BLaER1 treated with 17β-estradiol and CSF1 and Interleukin-3, amounts not matched to agents 10 nM and 100 nM (cell line): ENCODE data around the gene YDJC.
A peak's percentile ranks its signal among the peaks of the same experiment; 100 is the strongest.
"Not testable (repeated sequence)": the region's sequence is repeated elsewhere in the genome, so short reads cannot be mapped to it uniquely, and the experiment has no call there.

Experiments
- H3K27ac ChIP-seq, 11 experiments: shearing (Covaris generic); formaldehyde crosslinking; 2 replicates each; pipeline ENCODE4 v1.8.1; 2022
- H3K27me3 ChIP-seq, 11 experiments: shearing (Covaris generic); formaldehyde crosslinking; 2 replicates each; pipeline ENCODE4 v1.8.1; 2022
- H3K36me3 ChIP-seq, 11 experiments: shearing (Covaris generic); formaldehyde crosslinking; 2 replicates each; pipeline ENCODE4 v1.8.1; 2022
- H3K4me1 ChIP-seq, 10 experiments: shearing (Covaris generic); formaldehyde crosslinking; 2 replicates each; pipeline ENCODE4 v1.8.1; 2022
- H3K4me2 ChIP-seq, 11 experiments: shearing (Covaris generic); formaldehyde crosslinking; 2 replicates each; pipeline ENCODE4 v1.8.1; 2022
- H3K4me3 ChIP-seq, 10 experiments: shearing (Covaris generic); formaldehyde crosslinking; 2 replicates each; pipeline ENCODE4 v1.8.1; 2022
- H3K9ac ChIP-seq, 11 experiments: shearing (Covaris generic); formaldehyde crosslinking; 2 replicates each; pipeline ENCODE4 v1.8.1; 2022
- H3K9me3 ChIP-seq, 11 experiments: shearing (Covaris generic); formaldehyde crosslinking; replicated peaks in 1 of 11; 2 replicates each; pipeline ENCODE4 v1.8.1; 2022
- H4K20me1 ChIP-seq, 11 experiments: shearing (Covaris generic); formaldehyde crosslinking; 2 replicates each; pipeline ENCODE4 v1.8.1; 2022
- Cebpa-rat ChIP-seq, 11 experiments: shearing (Covaris generic); IDR thresholded peaks; 2 replicates each; pipeline ENCODE4 v1.8.1; 2022

YDJC gene

DNA sequence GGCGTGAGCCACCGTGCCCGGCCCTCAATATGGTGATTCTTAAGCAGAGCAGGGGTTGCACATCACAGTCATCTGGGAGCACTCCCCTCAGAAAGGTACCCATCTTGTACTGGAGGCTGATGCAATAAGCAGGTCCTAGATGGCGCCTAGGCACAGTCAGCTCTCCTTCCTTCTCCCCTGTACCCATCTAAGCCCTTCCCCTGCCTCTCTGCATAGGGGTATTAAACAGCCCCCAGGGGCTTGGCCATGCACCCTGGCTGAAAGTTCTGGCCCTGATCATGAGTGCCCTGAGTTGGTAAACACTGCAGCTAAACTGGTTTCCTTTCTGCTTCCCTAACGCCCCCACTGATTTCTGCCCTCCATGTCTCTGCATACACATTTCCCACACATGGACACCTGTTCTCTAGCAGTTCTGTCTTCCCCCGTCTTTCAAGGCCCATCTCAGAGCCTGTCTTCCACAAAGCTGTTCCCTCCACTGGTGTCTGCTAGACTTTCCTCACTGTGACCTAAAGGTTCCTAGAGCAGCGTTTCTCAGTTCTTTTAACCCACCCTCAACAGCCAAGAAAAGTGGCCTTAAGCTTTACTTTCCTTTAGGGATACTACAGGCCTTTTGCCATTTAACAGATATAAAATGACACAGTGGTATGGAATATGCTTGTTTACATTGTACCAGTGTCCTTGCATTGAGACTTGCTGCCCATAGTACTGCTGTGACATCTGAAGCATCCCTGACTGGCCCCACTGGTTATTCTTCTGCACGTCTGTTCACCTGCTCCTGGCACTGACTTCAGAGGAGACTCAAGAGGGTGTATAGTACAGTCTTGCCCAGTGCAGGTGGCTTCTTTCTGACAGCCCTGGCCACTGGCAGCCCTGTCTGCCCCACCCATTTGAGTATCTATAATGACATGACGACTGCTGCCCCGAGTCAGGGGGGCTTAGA lies 46.8 kb downstream of the YDJC start:
- H3K27ac ChIP-seq: peak overlapping the region in 1 of 11 experiments; percentile 29; a peak in 1 of 22 replicates
- H3K27me3 ChIP-seq: no peaks in the 10 kb centered on the region
- TF ChIP-seq Cebpa-rat (IDR thresholded peaks at IDR 0.05): no peak
- peak overlapping the region in 3 of 11 experiments; percentile 2 to 13 (median 9); a peak in 2 of 22 replicates for H3K9ac ChIP-seq
- H4K20me1 ChIP-seq: peaks cover 100% of the 10 kb centered on the region in 11 experiments
- H3K4me1 ChIP-seq: peaks cover 59 to 74% (median 65%) of the 10 kb centered on the region in 10 experiments
- H3K36me3 ChIP-seq: peaks cover 14 to 92% (median 47%) of the 10 kb centered on the region in 11 experiments; a peak in 20 of 22 replicates
- H3K4me2 ChIP-seq: peak overlapping the region in 6 of 11 experiments; percentile 7 to 40 (median 23); a peak in 6 of 22 replicates
- H3K9me3 ChIP-seq: no peaks in the 10 kb centered on the region
- no peak overlapping the region for H3K4me3 ChIP-seq

- not testable (repeated sequence) for H3K27me3 ChIP-seq, H3K4me3 ChIP-seq, H3K9me3 ChIP-seq, H3K27ac ChIP-seq
- Histone ChIP-seq H3K4me1 (peaks cover 54 to 76% (median 61%) of the 10 kb centered on the region in 10 experiments), H3K4me2 (peak overlapping the region in 6 of 11 experiments; percentile 2 to 37 (median 10); a peak in 5 of 22 replicates), H4K20me1 (peaks cover 100% of the 10 kb centered on the region in 11 experiments), H3K9ac (peak overlapping the region in 1 of 11 experiments; percentile 19; a peak in 1 of 22 replicates), H3K36me3 (peaks cover 23 to 97% (median 57%) of the 10 kb centered on the region in 11 experiments)
Measured at GRCh38 chr22:21581009-21581713, 48.7 kb downstream of the YDJC start.

DNA sequence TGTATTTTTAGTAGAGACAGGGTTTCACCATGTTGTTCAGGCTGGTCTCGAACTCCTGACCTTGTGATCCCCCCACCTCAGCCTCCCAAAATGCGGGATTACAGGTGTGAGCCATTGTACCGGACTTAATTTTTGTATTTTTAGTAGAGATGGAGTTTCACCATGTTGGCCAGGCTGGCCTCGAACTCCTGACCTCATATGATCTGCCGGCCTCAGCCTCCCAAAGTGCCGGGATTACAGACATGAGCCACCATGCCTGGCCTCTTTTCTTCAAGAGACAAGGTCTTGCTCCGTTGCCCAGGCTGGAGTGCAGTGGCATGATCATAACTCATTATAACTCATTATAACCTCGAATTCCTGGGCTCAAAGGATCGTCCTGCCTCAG lies 49.2 kb downstream of the YDJC start:
- H3K27me3 ChIP-seq, H3K9ac ChIP-seq, H3K9me3 ChIP-seq, H3K4me3 ChIP-seq, H3K27ac ChIP-seq: not testable (repeated sequence)
- H3K36me3 ChIP-seq: peaks cover 17 to 97% (median 52%) of the 10 kb centered on the region in 11 experiments
- H3K4me2 ChIP-seq: 0 out of 22 replicates have a peak overlapping the region, but pooled peaks of 1 of the 11 experiments have one; percentile 2
- H4K20me1 ChIP-seq: peaks cover 100% of the 10 kb centered on the region in 11 experiments
- peaks cover 50 to 76% (median 59%) of the 10 kb centered on the region in 10 experiments for H3K4me1 ChIP-seq

DNA sequence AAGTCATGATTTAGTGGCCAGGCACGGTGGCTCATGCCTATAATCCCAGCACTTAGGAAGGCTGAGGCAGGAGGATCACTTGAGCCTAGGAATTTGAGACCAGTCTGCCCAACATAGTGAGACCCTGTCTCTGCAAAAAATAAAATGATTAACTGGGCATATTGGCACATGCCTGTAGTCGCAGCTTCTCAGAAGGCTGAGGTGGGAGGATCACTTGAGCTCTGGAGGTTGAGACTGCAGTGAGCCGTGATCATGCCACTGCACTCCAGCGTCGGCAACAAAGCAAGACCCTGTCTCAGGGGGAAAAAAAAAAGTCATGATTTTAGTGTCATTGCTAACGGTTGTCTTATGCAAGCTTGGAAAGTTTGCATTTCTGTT lies 50.4 kb downstream of the YDJC start:
- Histone ChIP-seq H3K4me3 (no peak overlapping the region), H3K27me3 (no peaks in the 10 kb centered on the region), H3K9ac (peak overlapping the region in 2 of 11 experiments; percentile 5 to 21; a peak in 1 of 22 replicates), H3K9me3 (no peaks in the 10 kb centered on the region), H3K4me1 (peaks cover 53 to 77% (median 58%) of the 10 kb centered on the region in 10 experiments), H4K20me1 (peaks cover 100% of the 10 kb centered on the region in 11 experiments), H3K36me3 (peaks cover 17 to 91% (median 44%) of the 10 kb centered on the region in 11 experiments), H3K27ac (peak overlapping the region in 1 of 11 experiments; percentile 14; a peak in 1 of 22 replicates), H3K4me2 (peak overlapping the region in 10 of 11 experiments; percentile 1 to 67 (median 26); a peak in 11 of 22 replicates)
- TF ChIP-seq Cebpa-rat (IDR thresholded peaks at IDR 0.05): no peak
